Measurements from ENCODE around the gene SNCAIP.

- TF ChIP-seq CTCF (conservative IDR thresholded peaks at IDR 0.05; ENCODE audit: low read depth in 2 of 2): no peak
- no peak for TF ChIP-seq POLR2AphosphoS5 (IDR thresholded peaks at IDR 0.05; ENCODE audit: low read depth)
- TF ChIP-seq JUNB (IDR thresholded peaks at IDR 0.05; ENCODE audit: unreplicated experiment): no peak
- TF ChIP-seq EZH2phosphoT487 (IDR thresholded peaks at IDR 0.05; ENCODE audit: unreplicated experiment): no peak
Measured at GRCh38 chr5:122352331-122352730, 40.3 kb downstream of the SNCAIP start.

Data from GM23338 (cell line).